ENCODE results near the gene CELSR1.

GRCh38 chr22:46326066-46326680, 211.2 kb downstream of the CELSR1 start:
- TF ChIP-seq EZH2phosphoT487 (IDR thresholded peaks at IDR 0.05; ENCODE audit: low read length): no peak
- no peak for TF ChIP-seq CTCF (IDR thresholded peaks at IDR 0.05; ENCODE audit: low read length)
- TF ChIP-seq EZH2 (optimal IDR thresholded peaks at IDR 0.05; ENCODE audit: low read depth, low read length): no peak
